OCI-LY1 (cell line): Measurements from ENCODE around the gene BEND7.

ENCODE experiments used
- EZH2 ChIP-seq: fragments of 200-600 bp; sonication (generic), shearing (Covaris generic); IDR thresholded peaks from 2 replicates; pipeline ENCODE4 v1.8.0; 2017; ENCODE audit warnings: borderline replicate concordance, mixed run types, mild to moderate bottlenecking, antibody characterized with exemption, low read length, moderate library complexity, mixed read lengths
- TF ChIP-seq, protein P1 (sequence below): fragments of 200-600 bp; sonication (generic), shearing (Covaris generic); IDR thresholded peaks from 2 replicates; pipeline ENCODE4 v1.5.1; 2017; ENCODE audit warnings: mild to moderate bottlenecking, antibody characterized with exemption, low read length, moderate library complexity, mixed read lengths

DNA sequence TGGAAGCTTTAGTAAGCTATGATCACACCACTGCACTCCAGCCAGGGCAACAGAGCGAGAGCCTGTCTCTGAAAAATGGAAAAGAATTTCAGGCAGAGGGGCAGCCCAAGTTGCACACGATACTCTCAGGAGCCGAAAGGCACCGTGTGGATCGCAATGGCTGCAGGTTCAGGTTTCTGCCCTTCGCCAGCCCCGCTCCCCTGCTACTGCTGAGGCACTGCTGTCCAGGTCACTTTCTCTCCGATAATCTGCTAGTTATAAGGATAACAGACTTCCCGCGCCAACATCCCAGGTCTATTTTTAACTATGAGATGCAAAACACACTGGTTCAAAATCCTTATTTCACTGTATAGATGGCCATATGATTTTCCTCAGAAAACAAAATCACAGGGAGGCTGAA, 11.1 kb downstream of the BEND7 start:
- TF ChIP-seq, protein P1, sequence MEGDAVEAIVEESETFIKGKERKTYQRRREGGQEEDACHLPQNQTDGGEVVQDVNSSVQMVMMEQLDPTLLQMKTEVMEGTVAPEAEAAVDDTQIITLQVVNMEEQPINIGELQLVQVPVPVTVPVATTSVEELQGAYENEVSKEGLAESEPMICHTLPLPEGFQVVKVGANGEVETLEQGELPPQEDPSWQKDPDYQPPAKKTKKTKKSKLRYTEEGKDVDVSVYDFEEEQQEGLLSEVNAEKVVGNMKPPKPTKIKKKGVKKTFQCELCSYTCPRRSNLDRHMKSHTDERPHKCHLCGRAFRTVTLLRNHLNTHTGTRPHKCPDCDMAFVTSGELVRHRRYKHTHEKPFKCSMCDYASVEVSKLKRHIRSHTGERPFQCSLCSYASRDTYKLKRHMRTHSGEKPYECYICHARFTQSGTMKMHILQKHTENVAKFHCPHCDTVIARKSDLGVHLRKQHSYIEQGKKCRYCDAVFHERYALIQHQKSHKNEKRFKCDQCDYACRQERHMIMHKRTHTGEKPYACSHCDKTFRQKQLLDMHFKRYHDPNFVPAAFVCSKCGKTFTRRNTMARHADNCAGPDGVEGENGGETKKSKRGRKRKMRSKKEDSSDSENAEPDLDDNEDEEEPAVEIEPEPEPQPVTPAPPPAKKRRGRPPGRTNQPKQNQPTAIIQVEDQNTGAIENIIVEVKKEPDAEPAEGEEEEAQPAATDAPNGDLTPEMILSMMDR: no peak
- no peak for TF ChIP-seq EZH2
